Caco-2 (cell line): ENCODE measurements around the gene AK2. TPM values are rescaled to one million over a fixed set of nuclear protein-coding genes. Genes with fewer than 3 reads are reported as not detected.
A peak's percentile ranks its signal among the peaks of the same experiment; 100 is the strongest.
"Not testable (repeated sequence)": the region's sequence is repeated elsewhere in the genome, so short reads cannot be mapped to it uniquely, and the experiment has no call there.

Source experiments
- BruUV-seq: library from RNA; stranded (reverse); fragments of 400-500 nt; replicated peaks from 2 replicates; lab custom pipeline; 2021; lab: Mats Ljungman, UMichigan
- CTCF ChIA-PET: fragments of 300-600 bp; sonication (Branson Sonifier 250); formaldehyde crosslinking; loops from one replicate; lab custom pipeline; 2022; ENCODE audit warnings: antibody characterized with exemption; lab: Charles Lee
- POLR2A ChIA-PET: fragments of 300-600 bp; sonication (Branson Sonifier 250); formaldehyde crosslinking; loops from one replicate; lab custom pipeline; 2022; ENCODE audit warnings: antibody characterized with exemption; lab: Charles Lee
- DNase-seq, 2 experiments: peaks; one replicate each; pipeline versions ENCODE4 v3.0.0 to v3.0.0-alpha.2; 2020 to 2022
- H3K27me3 ChIP-seq: replicated peaks from 2 replicates; pipeline ENCODE4 v1.6.0; 2011; ENCODE audit warnings: low read length; ENCODE audit not compliant: control insufficient read depth, insufficient read depth
- H3K36me3 ChIP-seq: 2 replicates; pipeline ENCODE4 v1.5.1; 2011; ENCODE audit warnings: low read length; ENCODE audit not compliant: control insufficient read depth, insufficient read depth
- H3K4me1 ChIP-seq: fragments of 250-450 bp; sonication (Bioruptor Pico); 2 replicates; pipeline ENCODE4 v1.5.1; 2020; ENCODE audit warnings: mild to moderate bottlenecking
- H3K4me3 ChIP-seq: 2 replicates; pipeline ENCODE4 v1.5.1; 2011; ENCODE audit warnings: low read depth, mild to moderate bottlenecking, control low read depth, low read length
- H3K9me3 ChIP-seq: fragments of 250-450 bp; sonication (Bioruptor Pico); 2 replicates; pipeline ENCODE4 v1.5.1; 2020; ENCODE audit warnings: mild to moderate bottlenecking, moderate library complexity
- H3K27ac Mint-ChIP-seq: one replicate; pipeline ENCODE4 v1.8.0; 2022; ENCODE audit warnings: mixed read lengths; ENCODE audit not compliant: unreplicated experiment
- H3K27me3 Mint-ChIP-seq: one replicate; pipeline ENCODE4 v1.8.0; 2022; ENCODE audit warnings: mixed read lengths; ENCODE audit not compliant: insufficient read depth, unreplicated experiment
- H3K36me3 Mint-ChIP-seq: one replicate; pipeline ENCODE4 v1.8.0; 2022; ENCODE audit warnings: mild to moderate bottlenecking, mixed read lengths; ENCODE audit not compliant: insufficient read depth, unreplicated experiment
- H3K4me1 Mint-ChIP-seq: one replicate; pipeline ENCODE4 v1.8.0; 2022; ENCODE audit warnings: low read depth, mixed read lengths; ENCODE audit not compliant: unreplicated experiment
- H3K4me3 Mint-ChIP-seq: one replicate; pipeline ENCODE4 v1.8.0; 2022; ENCODE audit warnings: mild to moderate bottlenecking, moderate library complexity, mixed read lengths; ENCODE audit not compliant: unreplicated experiment
- H3K9me3 Mint-ChIP-seq: one replicate; pipeline ENCODE4 v1.8.0; 2022; ENCODE audit warnings: mixed read lengths; ENCODE audit not compliant: unreplicated experiment
- intact Hi-C: fragments of 100-400 bp; cut with micrococcal nuclease; formaldehyde crosslinking; loops from one replicate; pipeline ENCODE4 v1.10.0; 2022; ENCODE audit not compliant: unreplicated experiment
- total RNA-seq: library from RNA; stranded (reverse); gene quantifications from 2 replicates; pipeline ENCODE4 v1.2.3, GENCODE V29; 2022
- TF ChIP-seq, protein P1 (sequence below), 2 experiments: fragments of 200-600 bp in 1 of 2; IDR thresholded peaks; 1 replicate in 1 of 2; 2 replicates in 1 of 2; pipeline versions ENCODE4 v1.5.1 to v1.8.0; 2011 to 2022; ENCODE audit warnings: antibody characterized with exemption in 1 of 2, control low read depth in 1 of 2, inconsistent platforms in 1 of 2, low read depth in 1 of 2, low read length in 1 of 2, mild to moderate bottlenecking in 1 of 2, moderate library complexity in 1 of 2; ENCODE audit not compliant: insufficient read depth in 1 of 2, severe bottlenecking in 1 of 2, unreplicated experiment in 1 of 2

AK2 gene
- total RNA-seq, 1 experiment from 2014 or later: 127 TPM

DNA sequence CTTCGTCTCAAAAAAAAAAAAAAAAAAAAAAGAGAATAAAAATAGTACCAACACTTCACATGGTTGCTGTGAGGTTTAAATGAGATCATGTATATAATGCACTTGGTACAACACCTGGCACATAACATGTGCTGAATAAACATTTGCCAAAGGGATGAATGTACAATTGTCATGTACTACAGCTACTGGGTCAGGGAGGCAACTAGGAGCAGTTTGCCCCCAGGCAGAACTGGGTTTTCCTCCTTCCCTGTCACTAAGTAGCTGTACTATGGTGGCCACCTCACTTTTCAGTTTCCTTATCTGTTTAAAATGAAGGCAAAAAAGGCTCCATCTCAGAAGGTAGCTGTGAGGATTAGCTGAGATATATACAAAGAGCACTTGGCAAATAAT lies 11.5 kb downstream of the AK2 start:
- no peaks in the 10 kb centered on the region for H3K9me3 Mint-ChIP-seq
- DNase-seq: no peak
- H3K4me1 ChIP-seq: peaks cover 30% of the 10 kb centered on the region
- intact Hi-C loops: no loop called here
- no peak overlapping the region for H3K4me3 Mint-ChIP-seq
- POLR2A ChIA-PET: no interaction called here
- TF ChIP-seq, protein P1, sequence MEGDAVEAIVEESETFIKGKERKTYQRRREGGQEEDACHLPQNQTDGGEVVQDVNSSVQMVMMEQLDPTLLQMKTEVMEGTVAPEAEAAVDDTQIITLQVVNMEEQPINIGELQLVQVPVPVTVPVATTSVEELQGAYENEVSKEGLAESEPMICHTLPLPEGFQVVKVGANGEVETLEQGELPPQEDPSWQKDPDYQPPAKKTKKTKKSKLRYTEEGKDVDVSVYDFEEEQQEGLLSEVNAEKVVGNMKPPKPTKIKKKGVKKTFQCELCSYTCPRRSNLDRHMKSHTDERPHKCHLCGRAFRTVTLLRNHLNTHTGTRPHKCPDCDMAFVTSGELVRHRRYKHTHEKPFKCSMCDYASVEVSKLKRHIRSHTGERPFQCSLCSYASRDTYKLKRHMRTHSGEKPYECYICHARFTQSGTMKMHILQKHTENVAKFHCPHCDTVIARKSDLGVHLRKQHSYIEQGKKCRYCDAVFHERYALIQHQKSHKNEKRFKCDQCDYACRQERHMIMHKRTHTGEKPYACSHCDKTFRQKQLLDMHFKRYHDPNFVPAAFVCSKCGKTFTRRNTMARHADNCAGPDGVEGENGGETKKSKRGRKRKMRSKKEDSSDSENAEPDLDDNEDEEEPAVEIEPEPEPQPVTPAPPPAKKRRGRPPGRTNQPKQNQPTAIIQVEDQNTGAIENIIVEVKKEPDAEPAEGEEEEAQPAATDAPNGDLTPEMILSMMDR (IDR thresholded peaks at IDR 0.05; ENCODE audit: insufficient read depth in 1 of 2, low read depth in 1 of 2, low read length in 1 of 2, severe bottlenecking in 1 of 2, unreplicated experiment in 1 of 2): no peak
- no TSS peak for BruUV-seq
- H3K27ac Mint-ChIP-seq: no peak overlapping the region
- H3K4me1 Mint-ChIP-seq: peaks cover 20% of the 10 kb centered on the region
- H3K27me3 Mint-ChIP-seq: no peaks in the 10 kb centered on the region
- CTCF ChIA-PET: no interaction called here
- no peaks in the 10 kb centered on the region for H3K36me3 ChIP-seq
- no peaks in the 10 kb centered on the region for H3K9me3 ChIP-seq
- H3K27me3 ChIP-seq: no peaks in the 10 kb centered on the region
- H3K4me3 ChIP-seq: no peak overlapping the region
- H3K36me3 Mint-ChIP-seq: peaks cover 38% of the 10 kb centered on the region

- H3K27ac Mint-ChIP-seq, H3K4me3 ChIP-seq, H3K9me3 Mint-ChIP-seq, H3K36me3 ChIP-seq, H3K27me3 Mint-ChIP-seq, H3K4me3 Mint-ChIP-seq, intact Hi-C loops, CTCF ChIA-PET, DNase-seq, H3K9me3 ChIP-seq, POLR2A ChIA-PET, H3K27me3 ChIP-seq, BruUV-seq: not testable (repeated sequence)
- H3K36me3 Mint-ChIP-seq: peaks cover 42% of the 10 kb centered on the region
- peaks cover 30% of the 10 kb centered on the region for H3K4me1 ChIP-seq
- H3K4me1 Mint-ChIP-seq: peaks cover 20% of the 10 kb centered on the region
These were observed 12.1 kb downstream of the AK2 start for GRCh38 chr1:33024430-33025179.

- peak overlapping the region; percentile 50 for H3K4me3 Mint-ChIP-seq
- intact Hi-C loops: loop anchor here (2.0 kb wide), 1 partner anchor 16 kb away; no protein-coding TSS in a partner anchor
- H3K9me3 ChIP-seq: no peaks in the 10 kb centered on the region
- no peak overlapping the region for H3K4me3 ChIP-seq
- H3K27me3 ChIP-seq: no peaks in the 10 kb centered on the region
- ChIA-PET POLR2A (interaction anchor here (0.6 to 1.6 kb wide), 3 partner anchors 9 to 68 kb away, joined by 3 to 4 read pairs (median 3); partner anchors contain the start of gene RNF19B), CTCF (interaction anchor here (1.2 to 1.9 kb wide), 2 partner anchors 16 to 33 kb away, joined by 3 to 5 read pairs; no protein-coding TSS in a partner anchor)
- TF ChIP-seq, protein P1 (IDR thresholded peaks at IDR 0.05; ENCODE audit: insufficient read depth in 1 of 2, low read depth in 1 of 2, low read length in 1 of 2, severe bottlenecking in 1 of 2, unreplicated experiment in 1 of 2): no peak
- peaks cover 30% of the 10 kb centered on the region for H3K4me1 ChIP-seq
- peaks cover 49% of the 10 kb centered on the region for H3K36me3 Mint-ChIP-seq
- peaks cover 20% of the 10 kb centered on the region for H3K4me1 Mint-ChIP-seq
- peak overlapping the region; percentile 55 for H3K27ac Mint-ChIP-seq
- H3K27me3 Mint-ChIP-seq: no peaks in the 10 kb centered on the region
- H3K9me3 Mint-ChIP-seq: no peaks in the 10 kb centered on the region
- peaks cover 1% of the 10 kb centered on the region for H3K36me3 ChIP-seq
- no TSS peak for BruUV-seq
- DNase-seq: peak in 1 of 2 experiments; percentile 22
These were observed 14.0 kb downstream of the AK2 start for GRCh38 chr1:33022650-33023200.
